HG03045 (cell line): ENCODE results near the gene ADGRA1.

Source experiments
- ATAC-seq: cut with Tn5 transposase; IDR thresholded peaks from one replicate; pipeline ENCODE4 v1.9.1; 2021; ENCODE audit warnings: mild to moderate bottlenecking, moderate library complexity; ENCODE audit not compliant: unreplicated experiment

The ADGRA1 gene

DNA sequence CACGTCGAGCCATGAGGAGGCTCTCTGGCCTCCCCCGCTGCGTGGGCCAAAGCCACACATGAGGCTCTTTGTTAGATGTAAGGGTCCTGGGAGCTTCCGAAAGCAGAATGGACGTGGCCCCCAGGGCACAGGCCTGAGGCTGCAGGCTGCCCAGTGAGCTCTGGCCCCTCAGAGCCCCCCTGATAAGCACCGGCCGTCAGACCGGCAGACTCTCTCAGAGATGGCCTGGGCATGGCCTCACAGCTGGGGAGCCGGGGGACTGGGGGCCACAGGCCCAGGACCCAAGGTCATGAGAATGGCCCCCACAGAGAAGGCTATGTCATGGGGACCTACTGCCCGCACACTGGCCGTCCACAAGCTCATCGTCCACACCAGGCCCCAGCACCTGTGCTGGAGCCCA lies 31.7 kb upstream of the ADGRA1 start:
- no peak for ATAC-seq

DNA sequence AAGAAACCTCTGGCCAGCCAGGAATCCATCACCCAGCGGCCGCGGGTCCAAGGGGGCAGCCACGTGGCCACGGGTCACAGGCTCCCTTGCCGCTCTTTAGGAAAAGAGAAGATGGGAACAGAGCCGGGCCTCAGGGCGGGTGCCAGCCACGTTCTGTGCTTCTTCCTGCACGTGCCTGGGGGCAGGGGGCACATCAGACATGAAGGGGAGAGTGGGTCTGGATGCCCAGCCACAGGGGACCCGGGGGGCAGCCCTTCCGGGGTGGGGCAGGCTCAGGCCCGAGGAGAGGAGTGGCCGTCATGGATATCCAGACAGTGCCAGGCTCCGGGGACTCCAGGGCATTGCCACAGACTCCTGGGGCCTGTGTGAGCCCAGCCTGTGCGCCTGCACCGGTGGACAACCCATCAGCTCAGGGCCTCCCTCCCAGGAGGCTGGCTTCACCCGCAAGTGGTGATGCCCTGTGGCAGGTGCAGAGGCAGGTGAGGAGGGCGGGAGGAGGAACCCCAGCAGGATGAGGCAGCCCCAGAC lies 31.0 kb upstream of the ADGRA1 start:
- no peak for ATAC-seq

DNA sequence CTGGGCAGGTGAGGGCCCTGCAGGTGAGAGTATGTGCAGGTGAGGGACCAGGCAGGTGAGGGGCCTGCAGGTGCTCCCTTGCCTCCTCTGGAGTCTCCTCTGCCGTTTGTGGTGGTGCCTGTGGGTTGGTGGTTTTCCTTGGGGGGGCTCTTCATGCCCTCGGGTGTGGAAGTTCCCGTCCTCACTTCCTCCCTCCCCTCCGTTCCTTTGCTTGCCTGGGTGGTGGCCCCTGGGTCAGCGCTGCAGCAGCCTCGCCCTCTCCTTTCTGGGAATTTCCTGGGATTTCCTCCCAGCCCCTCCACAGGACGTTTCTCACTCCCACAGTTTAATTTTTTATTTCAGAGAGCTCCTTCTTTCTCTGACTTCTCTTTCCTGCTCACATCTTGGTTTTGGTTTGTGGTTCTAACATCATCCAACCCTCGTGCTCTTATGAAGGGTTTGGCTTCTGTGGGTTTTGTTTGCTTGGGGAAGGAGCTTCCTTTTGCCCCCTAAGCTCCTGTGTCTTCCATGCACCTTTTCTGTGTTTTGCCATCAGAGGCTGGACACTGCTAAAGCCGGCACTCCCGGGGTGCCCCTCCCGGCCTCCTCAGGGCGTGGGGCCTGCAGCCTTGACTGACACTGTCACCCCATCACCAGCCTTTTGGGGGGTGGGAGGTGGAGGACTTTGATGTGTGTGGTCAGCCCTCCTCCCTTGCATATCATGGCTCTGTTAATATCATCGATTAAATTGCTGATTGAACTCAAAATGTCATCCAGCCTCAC lies 29.2 kb upstream of the ADGRA1 start:
- no peak for ATAC-seq

DNA sequence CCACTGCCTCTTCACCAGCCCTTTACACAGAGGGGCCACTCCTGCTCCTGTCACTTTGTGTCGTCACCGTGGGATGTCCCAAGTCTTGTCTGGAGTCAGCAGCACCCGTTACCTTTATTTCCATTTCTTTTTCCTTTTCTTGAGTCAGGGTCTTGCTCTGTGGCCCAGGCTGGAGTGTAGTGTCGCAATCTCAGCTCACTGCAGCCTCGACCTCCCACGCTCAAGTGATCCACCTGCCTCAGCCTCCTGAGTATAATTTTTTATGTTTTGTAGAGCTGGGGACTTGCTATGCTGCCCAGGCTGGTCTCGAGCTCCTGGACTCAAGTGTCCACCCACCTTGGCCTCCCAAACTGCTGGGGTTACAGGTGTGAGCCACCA lies 28.6 kb upstream of the ADGRA1 start:
- ATAC-seq = no peak

DNA sequence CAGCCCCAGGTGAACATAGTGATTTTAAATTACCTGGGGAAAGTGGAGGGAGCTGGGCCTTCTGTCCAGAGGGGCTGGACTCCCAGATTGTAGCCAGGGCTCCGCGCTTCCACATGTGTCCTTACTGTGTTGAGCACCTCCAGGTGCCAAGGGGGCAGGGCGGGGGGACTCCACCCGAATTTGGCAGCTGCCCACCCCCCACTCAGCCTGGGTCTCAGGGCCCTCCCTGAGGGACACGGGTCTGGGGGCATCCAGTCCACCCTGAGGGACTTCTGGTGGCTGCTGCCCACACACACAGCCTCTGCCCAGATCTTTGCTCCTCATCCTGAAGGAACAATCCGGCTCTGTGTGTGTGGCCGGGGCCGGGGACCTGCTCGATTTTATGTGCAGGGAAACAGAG lies 28.2 kb upstream of the ADGRA1 start:
- no peak for ATAC-seq

DNA sequence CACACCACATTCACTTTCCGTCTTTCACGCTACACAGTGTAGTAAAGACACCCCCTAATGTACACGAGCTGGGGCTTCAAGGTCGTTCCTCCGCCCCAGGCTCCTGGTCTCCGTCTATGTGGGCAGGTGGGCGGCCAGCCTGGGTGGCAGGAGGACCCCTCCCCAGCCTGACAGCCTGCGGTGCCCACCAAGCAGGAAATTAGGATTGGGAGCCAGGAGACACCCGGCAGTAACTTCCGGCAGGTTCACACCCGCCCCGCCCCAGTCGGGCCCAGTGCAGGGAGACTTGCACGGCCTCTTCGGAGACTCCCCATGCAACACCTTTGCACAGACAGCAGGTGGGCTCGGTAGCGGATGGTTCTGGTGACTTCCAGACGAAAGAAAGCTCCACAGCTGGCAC lies 27.7 kb upstream of the ADGRA1 start:
- ATAC-seq = no peak

DNA sequence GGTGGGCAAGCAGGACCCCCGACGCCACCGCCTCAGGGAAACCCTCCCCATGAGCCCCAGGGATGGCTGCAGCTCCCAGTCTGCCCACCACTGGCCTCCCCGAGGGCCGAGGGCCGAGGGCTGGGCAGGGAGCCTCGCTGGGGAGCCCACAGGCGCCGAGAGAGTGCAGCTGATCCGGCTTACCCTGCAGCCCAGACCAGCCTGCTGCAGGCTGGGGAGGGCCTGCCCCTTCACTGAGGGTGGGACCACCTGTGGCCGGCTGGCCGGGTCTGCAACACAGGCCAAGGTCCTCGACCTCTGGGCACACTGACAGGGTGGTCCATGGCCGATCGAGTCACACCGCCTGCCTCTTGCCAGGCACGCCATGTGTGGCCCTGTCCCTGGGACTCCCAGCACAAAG lies 27.3 kb upstream of the ADGRA1 start:
- no peak for ATAC-seq

DNA sequence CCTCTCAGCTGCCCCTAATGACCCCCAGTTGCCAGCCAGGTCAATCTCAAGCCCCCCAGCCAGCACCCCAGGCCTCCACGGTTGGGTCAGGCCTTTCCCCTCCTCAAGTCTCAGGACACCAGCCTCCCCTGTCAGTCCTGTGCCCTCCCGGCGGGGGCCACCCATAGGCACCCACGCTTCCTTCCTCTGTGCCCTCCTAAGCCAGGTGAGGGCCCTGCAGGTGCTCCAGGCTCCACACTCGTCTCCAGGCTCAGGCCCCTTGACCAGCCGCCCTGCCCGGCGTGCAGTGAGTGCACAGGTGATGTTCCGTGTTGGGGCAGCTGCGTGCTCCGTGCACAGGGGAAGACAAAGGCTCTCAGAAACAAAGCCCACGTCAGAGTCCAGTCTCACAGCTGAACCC lies 26.8 kb upstream of the ADGRA1 start:
- ATAC-seq = no peak

DNA sequence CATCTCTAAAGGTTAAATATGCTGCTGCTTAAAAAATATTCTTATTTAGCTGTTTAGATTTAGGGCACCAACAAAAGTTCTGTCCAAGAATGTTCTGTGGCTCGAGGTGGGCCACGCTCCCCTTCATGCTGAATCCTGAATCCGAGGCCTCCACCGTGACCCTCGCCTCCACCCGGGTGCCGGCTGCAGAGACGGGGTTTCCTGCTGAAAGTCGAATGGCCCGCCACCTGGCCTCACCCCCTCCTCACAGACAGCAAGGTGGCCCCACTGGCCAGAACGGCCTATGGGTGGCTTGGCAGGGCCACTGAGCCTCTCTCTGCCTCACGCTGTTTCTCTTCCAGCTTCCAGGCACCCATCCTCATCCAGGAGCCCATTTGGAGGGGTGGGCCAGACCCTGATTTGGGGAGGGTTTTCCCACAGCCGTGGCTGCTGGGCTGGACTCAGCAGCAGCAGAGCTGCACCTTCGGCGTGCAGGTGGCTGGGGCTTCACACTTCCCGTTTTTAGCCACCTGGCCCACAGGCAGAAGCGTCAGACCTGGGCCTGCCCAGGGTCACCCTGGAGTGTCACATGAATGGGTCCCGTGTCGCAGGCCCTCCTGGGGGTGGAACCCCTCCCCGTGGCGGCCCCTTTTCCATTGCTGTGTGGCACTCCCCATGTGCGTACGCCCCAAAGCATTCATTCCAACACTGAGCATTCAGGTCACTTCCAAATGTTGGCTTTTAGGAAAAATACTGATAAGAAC lies 26.3 kb upstream of the ADGRA1 start:
- no peak for ATAC-seq

DNA sequence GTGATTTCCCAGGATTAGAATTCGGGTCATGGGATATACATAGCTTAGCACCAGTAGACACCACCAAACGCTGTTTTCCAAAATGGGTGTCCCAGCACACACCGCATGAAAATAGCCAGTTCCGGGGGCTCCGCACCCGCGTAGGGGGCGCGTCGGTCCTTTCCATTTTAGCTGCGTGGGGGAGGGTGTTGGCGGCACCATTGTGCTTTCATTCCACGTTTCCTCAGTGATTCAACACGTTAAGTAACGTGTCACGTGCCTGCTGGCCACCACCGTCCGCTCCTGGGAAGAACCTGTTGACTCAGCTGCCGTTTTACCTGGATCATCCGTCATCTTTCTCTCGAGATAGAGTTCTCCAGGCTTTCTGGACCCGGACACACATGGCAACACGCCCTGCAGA lies 25.6 kb upstream of the ADGRA1 start:
- ATAC-seq = no peak

DNA sequence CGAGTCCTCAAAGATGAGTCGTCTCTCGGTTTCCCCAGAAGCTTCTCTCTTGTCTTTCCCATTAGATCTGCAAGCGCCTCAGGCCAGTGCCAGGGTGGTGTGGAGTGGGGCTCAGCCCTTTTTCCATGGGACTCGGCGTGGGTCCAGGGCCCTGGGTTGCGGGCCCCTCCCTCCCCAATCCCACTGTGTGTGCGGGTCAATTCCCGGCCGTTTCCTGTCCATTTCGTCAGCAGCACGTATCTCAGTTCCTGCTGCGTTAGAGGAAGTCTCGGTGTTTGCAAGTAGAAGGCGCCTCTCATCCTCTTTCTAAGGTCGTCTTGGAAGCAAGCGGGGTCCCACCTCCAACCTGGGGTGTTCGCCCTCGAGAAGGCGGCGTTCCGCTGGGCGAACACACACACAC lies 25.1 kb upstream of the ADGRA1 start:
- ATAC-seq = no peak

DNA sequence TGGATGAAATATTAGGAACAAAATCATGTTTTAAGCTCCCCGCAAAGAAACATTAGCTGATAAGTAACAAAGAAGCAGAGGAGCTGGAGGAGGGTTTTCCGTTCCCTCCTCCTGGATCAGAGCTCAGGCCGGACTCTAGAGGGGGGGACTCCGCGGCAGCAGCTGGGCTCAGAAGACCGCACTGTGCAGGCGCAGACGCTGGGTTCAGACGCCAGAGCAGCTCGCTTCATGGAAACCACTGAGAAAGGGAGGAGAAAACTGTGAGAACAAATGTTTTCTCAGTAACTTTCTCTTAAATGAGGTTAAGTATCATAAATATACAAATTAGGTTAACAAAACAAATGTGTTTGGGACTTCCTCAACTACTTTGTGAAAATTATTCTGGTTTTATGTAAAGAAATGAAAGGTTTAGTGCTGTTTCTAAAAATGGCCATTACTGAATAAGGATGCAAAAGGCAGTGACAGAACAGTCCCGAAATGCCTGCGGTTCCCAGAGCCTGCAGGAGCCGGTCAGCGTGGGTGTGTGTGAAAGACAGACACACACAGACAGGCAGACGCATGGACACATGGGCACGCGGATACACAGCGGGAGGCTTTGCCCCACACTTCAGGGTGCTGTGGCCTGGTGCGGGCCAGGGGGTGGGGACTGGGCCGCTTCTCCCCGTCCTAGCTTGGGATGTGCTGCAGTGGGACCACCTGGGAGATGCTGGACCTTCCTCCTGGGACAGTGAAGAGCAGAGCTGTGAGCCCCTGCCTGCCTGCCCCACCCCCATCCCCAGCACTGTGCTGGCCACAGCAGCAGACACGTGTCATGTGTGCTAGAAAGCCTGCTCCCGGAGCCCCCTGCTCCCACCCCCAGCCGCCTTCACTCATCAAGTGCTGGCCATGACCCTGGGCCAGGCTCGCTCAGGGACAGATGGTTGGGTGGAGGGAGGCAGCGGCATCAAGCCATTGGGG lies 20.3 kb upstream of the ADGRA1 start:
- ATAC-seq = no peak

DNA sequence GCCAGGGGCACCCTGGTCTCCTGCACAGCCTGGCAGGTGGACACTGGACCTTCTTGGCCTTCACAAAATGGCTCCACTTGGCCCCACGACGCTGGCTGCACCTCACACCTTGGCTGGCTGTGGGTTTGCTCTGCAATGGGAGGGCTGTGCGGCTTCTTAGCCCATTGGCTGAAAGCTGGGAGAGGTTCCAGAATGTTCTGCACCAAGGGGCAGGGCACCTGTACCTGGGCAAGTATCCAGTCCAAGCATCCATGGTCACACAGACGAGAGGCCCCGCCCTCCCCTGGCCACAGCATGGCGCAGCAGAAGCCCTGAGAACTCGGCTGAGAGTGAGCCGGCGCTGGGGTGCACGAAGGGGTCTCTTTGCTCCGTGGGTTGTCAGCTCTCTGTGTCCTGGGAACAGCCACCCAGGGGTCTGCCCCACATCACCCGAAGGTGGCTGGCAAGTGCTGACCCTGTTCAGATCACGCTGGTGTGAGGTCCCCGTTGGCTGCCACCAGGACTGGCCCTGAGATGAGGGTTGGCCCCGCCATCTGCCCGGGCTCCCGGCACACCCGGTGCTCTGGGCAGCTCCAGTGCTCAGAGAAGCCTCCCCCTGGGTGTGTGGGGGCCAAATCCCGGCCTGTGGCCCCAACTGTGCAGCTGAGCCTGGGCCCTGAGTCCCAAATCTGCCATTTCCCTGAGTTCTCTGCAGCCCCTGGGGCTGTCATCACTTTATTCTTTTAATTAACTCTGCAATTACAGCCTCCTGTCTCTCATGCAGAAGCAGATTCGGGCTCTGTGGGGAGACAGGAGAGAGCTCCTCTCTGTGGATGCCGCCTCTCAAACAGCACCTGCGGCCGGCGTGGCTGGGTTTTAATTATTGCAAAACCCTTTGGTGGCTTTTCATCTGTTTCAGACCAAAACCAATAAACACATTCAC lies 19.4 kb upstream of the ADGRA1 start:
- ATAC-seq = no peak

DNA sequence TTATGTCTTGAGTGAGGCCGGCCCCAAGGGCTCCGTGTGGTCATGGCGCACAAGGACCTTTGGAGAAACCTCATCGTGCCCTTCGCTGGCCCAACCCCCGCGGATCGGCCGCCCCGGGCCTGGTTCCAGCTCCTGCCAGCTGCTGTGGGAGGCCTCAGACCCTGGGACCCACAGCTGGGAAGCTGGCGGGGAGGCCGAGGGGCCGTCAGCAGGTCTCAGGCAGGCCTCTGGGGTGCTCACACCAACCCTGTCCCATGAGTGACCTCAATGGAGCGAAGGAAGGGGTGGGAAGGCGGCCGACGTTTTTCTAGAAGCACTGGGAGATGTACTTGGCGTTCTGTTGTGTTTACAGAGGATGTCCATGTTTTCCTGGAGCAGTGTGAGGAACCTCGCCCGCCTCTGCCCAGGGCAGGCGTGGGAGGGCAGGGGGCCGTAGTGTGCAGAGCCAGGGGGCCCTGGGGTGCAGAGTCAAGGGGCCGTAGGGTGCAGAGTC lies 18.6 kb upstream of the ADGRA1 start:
- ATAC-seq = no peak

DNA sequence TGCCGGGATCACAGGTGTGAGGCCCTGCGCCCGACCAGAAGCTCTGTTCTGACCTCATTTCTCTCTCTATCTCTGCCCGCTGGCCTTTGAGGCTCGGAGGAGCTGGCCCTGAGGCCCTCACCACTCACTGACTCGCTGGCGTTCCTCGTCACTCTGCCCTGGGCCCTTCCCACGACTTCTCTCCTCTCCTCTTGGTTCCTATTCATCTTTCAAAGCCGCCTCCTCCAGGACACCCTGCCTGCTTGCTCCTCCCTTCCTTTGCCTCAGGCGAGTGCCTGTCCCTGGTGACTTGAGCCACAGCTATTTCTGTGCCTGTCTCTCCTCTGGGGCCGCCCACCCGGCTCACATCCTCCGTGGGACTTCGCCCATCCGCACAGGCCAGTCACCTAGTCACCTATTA lies 17.3 kb upstream of the ADGRA1 start:
- no peak for ATAC-seq

DNA sequence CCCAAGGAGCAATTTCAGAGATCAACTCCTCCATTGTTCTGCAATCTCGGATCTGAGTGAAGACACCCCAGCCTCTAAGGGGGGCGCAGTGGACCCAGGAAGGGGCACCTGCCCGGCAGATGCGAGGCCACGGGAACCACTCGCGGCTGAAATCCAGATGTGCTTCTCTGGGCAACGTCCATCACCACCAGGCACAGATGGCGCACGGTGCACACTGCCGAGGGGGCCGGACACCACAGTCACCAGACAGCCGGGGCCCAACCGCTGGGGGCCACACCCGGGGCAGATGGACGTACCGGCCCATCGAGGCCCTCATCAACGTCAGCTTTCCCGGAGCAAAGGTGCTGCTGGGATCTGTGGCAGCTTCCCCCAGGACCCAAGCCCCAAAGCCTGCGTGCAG lies 16.9 kb upstream of the ADGRA1 start:
- no peak for ATAC-seq

DNA sequence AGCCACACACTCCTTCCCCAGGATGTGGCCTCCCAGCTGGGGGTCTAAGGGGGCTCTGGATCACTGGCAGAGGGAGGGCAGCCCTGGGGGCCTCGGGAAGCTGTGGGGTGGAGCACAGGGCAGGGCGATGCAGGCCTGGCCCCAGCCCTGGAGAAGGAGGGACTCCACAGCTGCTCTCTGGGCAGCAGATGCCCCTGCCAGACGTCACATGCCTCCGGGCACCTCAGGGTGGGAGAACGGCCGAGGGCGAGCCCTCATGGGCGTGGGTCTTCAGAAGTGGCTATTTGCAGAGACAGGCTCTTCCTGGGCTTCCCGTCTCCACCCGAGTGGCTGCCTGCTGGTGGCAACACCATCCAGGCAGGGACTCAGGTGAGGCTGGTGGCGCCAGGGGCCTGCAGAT lies 16.0 kb upstream of the ADGRA1 start:
- ATAC-seq = no peak

DNA sequence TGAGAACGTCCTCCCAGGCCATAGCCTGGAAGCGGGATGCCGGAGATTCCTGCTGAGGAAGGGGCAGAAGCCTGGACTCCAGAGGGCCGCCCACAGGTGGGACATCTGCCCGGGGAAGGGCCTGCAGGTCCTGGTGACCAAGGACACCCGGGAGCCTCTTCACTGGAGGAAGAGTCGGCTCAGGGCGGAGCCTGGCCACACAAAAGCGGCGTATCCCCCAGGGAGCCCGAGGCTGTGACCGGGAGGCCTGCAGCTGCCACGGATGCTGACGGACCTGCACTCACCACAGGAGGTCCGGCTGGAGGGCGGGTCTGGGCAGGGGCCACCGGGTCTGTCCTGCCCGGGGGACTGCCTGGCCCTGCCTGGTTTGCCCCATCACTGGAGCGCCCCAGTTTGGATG lies 15.5 kb upstream of the ADGRA1 start:
- no peak for ATAC-seq

DNA sequence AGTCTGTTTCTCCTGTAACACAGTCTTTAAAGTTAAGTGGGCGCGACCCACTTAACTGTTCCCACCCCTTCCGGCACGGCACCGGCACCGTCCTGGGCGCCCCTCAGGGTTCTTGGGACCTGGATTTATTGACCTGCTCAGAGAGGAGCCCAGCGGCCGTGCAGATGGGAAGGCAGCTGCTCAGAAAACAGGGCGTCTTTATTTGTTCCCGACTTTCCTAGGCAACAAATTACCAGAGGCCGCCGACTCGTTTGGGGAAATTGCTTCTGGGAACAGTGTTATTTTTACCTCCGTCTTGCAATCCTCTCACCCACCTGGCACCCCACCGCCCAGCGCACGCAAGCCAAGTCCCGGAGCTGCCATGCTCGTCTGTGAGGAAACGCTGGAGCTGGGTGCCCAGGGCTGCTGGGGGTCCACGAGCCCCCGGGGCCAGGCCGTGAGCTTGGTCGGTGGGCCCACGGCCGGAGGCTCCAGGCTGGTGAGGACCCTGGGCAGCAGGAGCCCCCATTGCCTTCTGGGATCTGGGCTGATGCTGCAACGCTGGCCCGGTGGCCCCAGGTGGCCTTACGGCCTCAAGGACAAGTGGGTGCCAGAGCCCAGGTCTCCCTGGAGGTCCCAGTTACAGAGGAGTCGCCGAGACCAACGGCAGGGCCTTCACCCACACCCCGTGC lies 14.9 kb upstream of the ADGRA1 start:
- ATAC-seq = no peak
